K562 (cell line): ENCODE data around the gene AMH.

ENCODE experiments used
- CBX5 ChIP-seq: IDR thresholded peaks from 2 replicates; pipeline ENCODE4 v1.6.1; 2014; ENCODE audit warnings: low read depth, borderline replicate concordance
- CREB1 ChIP-seq, 2 experiments: sonication (generic) in 1 of 2; formaldehyde crosslinking in 1 of 2; IDR thresholded peaks; 2 replicates each; pipeline versions ENCODE4 v1.6.1 to v1.8.0; 2012 to 2022; ENCODE audit warnings: inconsistent platforms in 1 of 2, mild to moderate bottlenecking in 1 of 2, missing genetic modification reagents in 1 of 2, moderate library complexity in 1 of 2
- ETV1 ChIP-seq: fragments of 450-650 bp; conservative IDR thresholded peaks from 2 replicates; pipeline ENCODE4 v1.6.1; 2016; ENCODE audit warnings: missing genetic modification characterization, control low read depth, low read depth, missing compliant biosample characterization
- EZH2 ChIP-seq: IDR thresholded peaks from 2 replicates; pipeline ENCODE4 v1.6.1; 2012; ENCODE audit warnings: low read depth, mild to moderate bottlenecking, inconsistent platforms, low read length, borderline replicate concordance
- POLR2A ChIP-seq: fragments of 450-650 bp; conservative IDR thresholded peaks from 2 replicates; pipeline ENCODE4 v1.6.1; 2016
- RB1 ChIP-seq: fragments of 450-650 bp; IDR thresholded peaks from 2 replicates; pipeline ENCODE4 v1.6.1; 2017; ENCODE audit warnings: low read depth, mild to moderate bottlenecking
- TCF7 ChIP-seq: sonication (generic); IDR thresholded peaks from 2 replicates; pipeline ENCODE4 v1.6.1; 2016; ENCODE audit warnings: antibody characterized with exemption, borderline replicate concordance
- TGIF2 ChIP-seq: sonication (generic); formaldehyde crosslinking; IDR thresholded peaks from 2 replicates; pipeline ENCODE4 v1.8.1; 2022; ENCODE audit warnings: mild to moderate bottlenecking, missing genetic modification reagents, moderate library complexity
- ZNF347 ChIP-seq: fragments of 450-650 bp; formaldehyde crosslinking; IDR thresholded peaks from 2 replicates; pipeline ENCODE4 v1.4.0; 2020; ENCODE audit warnings: low read depth, mild to moderate bottlenecking, moderate library complexity
- TF ChIP-seq, protein P1 (sequence below): sonication (generic); formaldehyde crosslinking; IDR thresholded peaks from 2 replicates; pipeline ENCODE4 v1.8.0; 2022; ENCODE audit warnings: mild to moderate bottlenecking, missing genetic modification reagents
- TF ChIP-seq, protein P2 (sequence below), 3 experiments: IDR thresholded peaks in 2 of 3; conservative IDR thresholded peaks in 1 of 3; 2 replicates each; pipeline ENCODE4 v1.5.1; 2011 to 2012; ENCODE audit warnings: low read length in 3 of 3, mild to moderate bottlenecking in 3 of 3, control low read depth in 2 of 3, improper control_type of control experiment in 1 of 3, inconsistent platforms in 1 of 3, low read depth in 1 of 3, mixed read lengths in 1 of 3, moderate library complexity in 1 of 3; ENCODE audit not compliant: insufficient read depth in 2 of 3

DNA sequence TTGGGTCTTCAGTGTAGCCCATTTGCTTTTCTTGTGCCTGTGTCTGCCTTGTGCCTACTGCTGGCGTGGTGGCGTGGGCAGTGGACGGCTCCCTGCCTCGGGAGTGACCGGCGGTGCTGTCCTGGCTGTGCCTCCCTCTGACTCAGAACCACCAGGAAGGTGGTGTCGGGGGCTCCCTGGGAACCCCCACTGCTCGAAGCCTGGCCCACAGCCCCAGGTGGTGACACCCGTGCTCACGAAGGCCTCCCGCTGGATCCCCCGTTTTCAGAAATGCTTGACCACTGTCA is 5.1 kb upstream of the AMH start:
- TF ChIP-seq, protein P1, sequence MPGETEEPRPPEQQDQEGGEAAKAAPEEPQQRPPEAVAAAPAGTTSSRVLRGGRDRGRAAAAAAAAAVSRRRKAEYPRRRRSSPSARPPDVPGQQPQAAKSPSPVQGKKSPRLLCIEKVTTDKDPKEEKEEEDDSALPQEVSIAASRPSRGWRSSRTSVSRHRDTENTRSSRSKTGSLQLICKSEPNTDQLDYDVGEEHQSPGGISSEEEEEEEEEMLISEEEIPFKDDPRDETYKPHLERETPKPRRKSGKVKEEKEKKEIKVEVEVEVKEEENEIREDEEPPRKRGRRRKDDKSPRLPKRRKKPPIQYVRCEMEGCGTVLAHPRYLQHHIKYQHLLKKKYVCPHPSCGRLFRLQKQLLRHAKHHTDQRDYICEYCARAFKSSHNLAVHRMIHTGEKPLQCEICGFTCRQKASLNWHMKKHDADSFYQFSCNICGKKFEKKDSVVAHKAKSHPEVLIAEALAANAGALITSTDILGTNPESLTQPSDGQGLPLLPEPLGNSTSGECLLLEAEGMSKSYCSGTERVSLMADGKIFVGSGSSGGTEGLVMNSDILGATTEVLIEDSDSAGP = no peak
- TF ChIP-seq POLR2A (no peak), TCF7 (no peak), ETV1 (tag) (no peak), EZH2 (no peak), RB1 (no peak), CBX5 (no peak), CREB1 (IDR thresholded peaks at IDR 0.05) (no peak), CREB1 (CRISPR knock-in tag; IDR thresholded peaks at IDR 0.05) (no peak), ZNF347 (no peak), TGIF2 (no peak)
- TF ChIP-seq, protein P2, sequence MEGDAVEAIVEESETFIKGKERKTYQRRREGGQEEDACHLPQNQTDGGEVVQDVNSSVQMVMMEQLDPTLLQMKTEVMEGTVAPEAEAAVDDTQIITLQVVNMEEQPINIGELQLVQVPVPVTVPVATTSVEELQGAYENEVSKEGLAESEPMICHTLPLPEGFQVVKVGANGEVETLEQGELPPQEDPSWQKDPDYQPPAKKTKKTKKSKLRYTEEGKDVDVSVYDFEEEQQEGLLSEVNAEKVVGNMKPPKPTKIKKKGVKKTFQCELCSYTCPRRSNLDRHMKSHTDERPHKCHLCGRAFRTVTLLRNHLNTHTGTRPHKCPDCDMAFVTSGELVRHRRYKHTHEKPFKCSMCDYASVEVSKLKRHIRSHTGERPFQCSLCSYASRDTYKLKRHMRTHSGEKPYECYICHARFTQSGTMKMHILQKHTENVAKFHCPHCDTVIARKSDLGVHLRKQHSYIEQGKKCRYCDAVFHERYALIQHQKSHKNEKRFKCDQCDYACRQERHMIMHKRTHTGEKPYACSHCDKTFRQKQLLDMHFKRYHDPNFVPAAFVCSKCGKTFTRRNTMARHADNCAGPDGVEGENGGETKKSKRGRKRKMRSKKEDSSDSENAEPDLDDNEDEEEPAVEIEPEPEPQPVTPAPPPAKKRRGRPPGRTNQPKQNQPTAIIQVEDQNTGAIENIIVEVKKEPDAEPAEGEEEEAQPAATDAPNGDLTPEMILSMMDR (IDR thresholded peaks at IDR 0.05 in 2 of 3, conservative IDR thresholded peaks at IDR 0.05 in 1 of 3; ENCODE audit: insufficient read depth in 2 of 3, low read depth in 1 of 3, low read length in 3 of 3) = no peak
